T-helper 22 cell (primary cell): ENCODE results near the gene ADCY1.
A peak's percentile ranks its signal among the peaks of the same experiment; 100 is the strongest.
"Not testable (repeated sequence)": the region's sequence is repeated elsewhere in the genome, so short reads cannot be mapped to it uniquely, and the experiment has no call there.

ENCODE experiments used
- DNase-seq: peaks from one replicate; pipeline ENCODE4 v3.0.0-alpha.2; 2020; ENCODE audit warnings: low read depth

Gene ADCY1

DNA sequence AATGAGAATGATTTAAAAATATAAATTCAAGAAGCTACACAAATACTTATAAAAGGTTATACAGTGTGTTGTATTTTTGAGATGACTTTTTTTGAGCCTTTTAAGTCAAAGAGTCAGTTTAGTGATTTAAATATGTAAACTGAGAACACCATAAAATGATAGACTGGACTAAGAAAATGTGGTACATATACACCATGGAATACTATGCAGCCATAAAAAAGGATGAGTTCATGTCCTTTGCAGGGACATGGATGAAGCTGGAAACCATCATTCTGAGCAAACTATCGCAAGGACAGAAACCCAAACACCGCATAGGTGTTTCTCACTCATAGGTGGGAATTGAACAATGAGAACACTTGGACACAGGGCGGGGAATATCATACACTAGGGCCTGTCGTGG, 182.2 kb downstream of the ADCY1 start:
- DNase-seq = not testable (repeated sequence)

DNA sequence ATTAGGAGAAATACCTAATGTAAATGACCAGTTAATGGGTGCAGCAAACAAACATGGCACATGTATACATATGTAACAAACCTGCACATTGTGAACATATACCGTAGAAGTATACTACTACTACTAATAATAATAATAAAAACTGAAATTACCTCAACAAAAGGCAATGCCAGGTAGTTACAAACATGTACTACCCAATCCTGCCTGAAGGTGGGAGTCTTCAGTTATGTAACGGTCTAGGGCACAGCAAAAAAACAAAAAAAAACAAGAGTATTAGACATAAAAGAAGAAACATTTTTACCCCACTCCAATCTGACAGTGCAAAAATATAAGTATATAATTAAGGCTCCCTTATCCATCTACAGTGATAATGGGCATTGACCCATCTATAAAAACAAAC, 182.6 kb downstream of the ADCY1 start:
- not testable (repeated sequence) for DNase-seq

DNA sequence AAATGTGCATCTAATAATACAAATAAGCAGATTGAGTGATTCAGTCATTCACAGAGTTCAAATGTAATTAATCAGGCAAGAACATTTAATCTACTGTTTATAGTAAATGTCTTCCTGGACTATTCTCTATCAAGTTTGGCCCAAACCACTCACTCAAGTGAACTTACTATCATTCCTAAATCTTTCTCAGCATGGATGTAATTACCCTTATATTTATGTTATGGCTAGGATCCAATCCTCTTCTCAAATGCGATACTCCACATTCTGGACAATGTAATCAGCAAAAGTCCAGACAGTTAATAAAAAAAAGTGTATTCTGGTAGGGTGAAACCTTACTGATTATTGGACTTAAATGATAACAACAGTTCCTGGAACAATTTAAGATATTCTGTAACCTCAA, 185.3 kb downstream of the ADCY1 start:
- not testable (repeated sequence) for DNase-seq

DNA sequence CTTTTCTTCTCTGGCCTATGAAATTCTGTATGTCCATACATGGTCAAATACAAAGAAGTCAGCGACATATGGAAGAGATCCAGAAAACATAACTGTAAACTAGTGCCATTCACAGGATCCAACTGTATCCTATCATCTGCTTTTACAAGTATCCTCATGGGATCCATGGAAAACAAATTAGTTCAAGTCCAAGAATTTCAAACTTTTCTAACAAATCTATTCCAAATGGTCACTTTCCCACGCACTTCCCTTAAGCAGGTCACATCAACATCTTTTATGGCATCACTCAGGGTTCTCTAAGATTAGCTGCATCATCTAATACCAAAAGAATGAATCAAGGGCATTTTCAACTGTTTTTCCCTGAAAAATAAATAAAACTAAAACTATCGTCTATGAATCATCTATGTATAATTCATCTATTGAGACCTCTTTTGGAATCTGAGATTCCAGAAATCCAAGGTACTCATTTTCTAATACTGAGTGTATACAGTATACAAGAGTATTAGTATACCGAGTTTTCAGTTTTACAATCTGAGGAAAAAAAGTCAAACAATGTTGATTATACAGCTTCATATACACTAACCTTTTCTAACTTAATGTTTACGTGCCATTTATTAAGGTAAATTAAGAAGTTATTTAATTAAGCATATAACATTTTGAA, 187.5 kb downstream of the ADCY1 start:
- not testable (repeated sequence) for DNase-seq

DNA sequence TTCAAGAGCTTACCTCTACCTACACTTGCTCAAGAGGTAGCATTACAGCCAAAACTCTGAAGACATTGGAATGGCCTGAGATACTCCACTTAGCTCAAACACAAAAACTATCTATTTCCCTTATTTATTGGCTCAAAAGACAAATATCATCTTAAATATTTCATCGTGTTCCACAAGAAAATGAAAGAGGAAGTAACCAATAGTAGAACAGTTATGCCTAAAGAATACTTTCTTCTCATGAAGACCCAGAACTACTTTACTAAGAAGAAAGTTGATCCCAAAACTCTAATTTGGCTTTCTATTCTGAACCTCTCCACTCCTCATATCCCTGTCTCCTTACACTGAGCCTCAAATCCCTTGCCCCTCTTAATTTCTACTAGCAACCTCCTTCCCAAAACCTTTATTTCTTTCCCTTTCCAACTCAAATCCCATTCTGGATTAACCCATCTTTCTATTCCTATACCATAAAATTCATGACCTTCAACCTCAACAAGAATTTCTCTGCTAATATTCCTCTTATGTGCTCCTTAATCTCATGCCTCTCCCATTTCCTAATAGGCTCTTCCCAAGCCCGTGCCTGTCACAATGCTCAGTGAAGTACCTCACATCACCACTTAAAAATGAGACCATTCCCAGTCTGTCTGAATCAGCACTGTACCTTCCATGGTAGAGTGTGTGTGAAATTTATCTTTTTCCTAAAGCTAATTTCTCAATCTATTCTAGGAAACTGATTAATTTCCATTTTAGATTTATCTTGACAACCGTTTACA, 188.2 kb downstream of the ADCY1 start:
- DNase-seq = not testable (repeated sequence)

DNA sequence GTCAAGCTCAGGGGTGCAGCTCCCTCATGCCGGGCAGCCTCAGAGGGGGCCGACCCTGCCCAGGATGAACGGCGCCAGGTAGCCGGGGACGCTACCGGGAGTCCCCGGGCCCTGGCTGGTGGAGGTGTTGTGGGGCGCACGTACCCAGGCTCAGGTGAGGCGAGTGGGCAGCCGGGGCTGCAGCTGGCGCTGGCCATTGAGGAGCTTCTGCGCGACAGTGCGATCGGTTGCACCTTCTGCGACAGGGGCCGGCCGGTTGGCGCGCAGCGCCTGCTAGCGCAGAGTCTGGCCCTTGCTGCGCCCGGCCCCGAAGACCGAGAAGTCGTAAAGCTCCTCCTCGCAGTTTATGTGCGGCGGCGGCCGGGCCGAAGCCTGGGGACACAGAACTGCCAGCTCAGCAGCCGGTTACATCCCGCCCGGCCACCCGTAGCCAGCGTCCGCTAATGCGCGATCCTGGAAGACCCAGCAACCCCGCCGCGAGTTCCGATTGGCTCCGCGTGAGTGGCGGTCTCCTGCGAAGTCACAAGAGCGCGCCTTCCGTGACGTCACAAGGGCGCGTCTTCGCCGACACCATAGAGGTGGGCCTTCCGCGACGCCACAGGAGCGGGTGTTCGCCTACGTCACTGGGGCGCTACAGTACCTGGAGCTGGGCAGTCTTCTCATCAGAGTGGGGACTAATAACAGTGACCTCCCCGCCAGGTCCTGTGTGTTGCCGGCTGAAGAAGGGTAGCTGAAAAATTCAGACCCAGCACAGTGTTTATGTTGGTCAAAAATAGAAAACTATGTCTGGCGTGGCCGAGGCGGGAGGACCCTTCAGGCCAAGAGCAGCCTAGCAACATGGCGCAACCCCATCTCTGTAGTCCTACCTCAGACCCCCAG, 194.6 kb downstream of the ADCY1 start:
- peak; percentile 95 for DNase-seq

DNA sequence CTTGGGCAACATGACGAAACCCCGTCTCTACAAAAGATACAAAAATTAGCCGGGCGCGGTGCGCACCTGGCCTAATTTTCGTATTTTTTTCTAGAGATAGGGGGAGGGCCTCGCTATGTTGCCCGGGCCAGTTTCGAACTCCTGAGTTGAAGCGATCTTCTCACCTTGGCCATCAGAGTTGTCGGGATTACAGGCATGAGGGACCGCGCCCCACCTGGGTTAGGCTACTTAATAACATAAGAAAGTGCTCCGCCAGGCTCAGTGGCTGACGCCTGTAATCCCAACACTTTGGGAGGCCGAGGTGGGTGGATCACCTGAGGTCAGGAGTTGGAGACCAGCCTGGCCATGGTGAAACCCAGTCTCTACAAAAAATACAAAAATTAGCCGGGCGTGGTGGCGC, 195.5 kb downstream of the ADCY1 start:
- not testable (repeated sequence) for DNase-seq
